Keratinocyte (primary cell): ENCODE measurements around the gene HSBP1L1. TPM values are rescaled to one million over a fixed set of nuclear protein-coding genes. Genes with fewer than 3 reads are reported as not detected.

ENCODE experiments used
- DNase-seq: peaks from one replicate; pipeline ENCODE4 v3.0.0-alpha.2; 2011; ENCODE audit warnings: low read depth, missing footprints, low spot score
- FAIRE-seq: peaks from 2 replicates; lab custom pipeline; 2011; peaks lifted over from hg19 to GRCh38; lab: Jason Lieb, UNC
- H2AFZ ChIP-seq: 2 replicates; pipeline ENCODE4 v1.6.0; 2012; ENCODE audit warnings: low read length, control low read depth, inconsistent platforms; ENCODE audit not compliant: control insufficient read depth
- H3K27ac ChIP-seq: 2 replicates; pipeline ENCODE4 v1.5.1; 2011; ENCODE audit warnings: low read length; ENCODE audit not compliant: control insufficient read depth, insufficient read depth
- H3K27me3 ChIP-seq: 3 replicates; pipeline ENCODE4 v1.6.0; 2011; ENCODE audit warnings: low read length; ENCODE audit not compliant: control insufficient read depth, insufficient read depth; ENCODE audit errors: extremely low read depth
- H3K36me3 ChIP-seq, 2 experiments: 2 replicates in 1 of 2; 3 replicates in 1 of 2; pipeline ENCODE4 v1.5.1; 2011; ENCODE audit warnings: low read length in 2 of 2, mild to moderate bottlenecking in 1 of 2; ENCODE audit not compliant: control insufficient read depth in 2 of 2, insufficient read depth in 2 of 2; ENCODE audit errors: extremely low read depth in 1 of 2
- H3K4me1 ChIP-seq: 3 replicates; pipeline ENCODE4 v1.5.1; 2011; ENCODE audit warnings: low read length; ENCODE audit not compliant: control insufficient read depth, insufficient read depth; ENCODE audit errors: extremely low read depth
- H3K4me2 ChIP-seq: 3 replicates; pipeline ENCODE4 v1.6.0; 2011; ENCODE audit warnings: low read depth, low read length; ENCODE audit not compliant: control insufficient read depth, insufficient read depth; ENCODE audit errors: extremely low read depth
- H3K4me3 ChIP-seq, 3 experiments: fragments of 200-600 bp in 1 of 3; sonication (generic) in 1 of 3; 2 replicates in 2 of 3; 3 replicates in 1 of 3; pipeline ENCODE4 v1.5.1; 2011 to 2016; ENCODE audit warnings: low read length in 3 of 3, mild to moderate bottlenecking in 3 of 3, control low read depth in 2 of 3, inconsistent platforms in 1 of 3, low read depth in 1 of 3, mixed read lengths in 1 of 3, mixed run types in 1 of 3, moderate library complexity in 1 of 3; ENCODE audit not compliant: control insufficient read depth in 2 of 3, insufficient read depth in 2 of 3; ENCODE audit errors: extremely low read depth in 1 of 3
- H3K79me2 ChIP-seq: 2 replicates; pipeline ENCODE4 v1.6.0; 2012; ENCODE audit warnings: low read length; ENCODE audit not compliant: control insufficient read depth, insufficient read depth
- H3K9ac ChIP-seq: 3 replicates; pipeline ENCODE4 v1.6.0; 2011; ENCODE audit warnings: low read length; ENCODE audit not compliant: control insufficient read depth, insufficient read depth; ENCODE audit errors: extremely low read depth
- H3K9me1 ChIP-seq: 3 replicates; pipeline ENCODE4 v1.6.0; 2011; ENCODE audit warnings: low read length; ENCODE audit not compliant: control insufficient read depth, insufficient read depth; ENCODE audit errors: extremely low read depth
- H3K9me3 ChIP-seq: 2 replicates; pipeline ENCODE4 v1.5.1; 2012; ENCODE audit warnings: low read depth, low read length; ENCODE audit not compliant: control insufficient read depth
- H4K20me1 ChIP-seq: 3 replicates; pipeline ENCODE4 v1.6.0; 2011; ENCODE audit warnings: low read length; ENCODE audit not compliant: control insufficient read depth, insufficient read depth; ENCODE audit errors: extremely low read depth
- EZH2 ChIP-seq: IDR thresholded peaks from one replicate; pipeline ENCODE4 v1.6.1; 2012; ENCODE audit warnings: inconsistent platforms, mild to moderate bottlenecking, low read length, moderate library complexity
- dilution Hi-C: fragments of 300-500 bp; cut with MboI; formaldehyde crosslinking; loops from one replicate; pipeline ENCODE4 v1.7.0; 2020; ENCODE audit warnings: low sequenced_read_pairs; ENCODE audit not compliant: extremely low pct_ligation_motif_present
- polyA plus RNA-seq, 5 experiments: library from polyadenylated mRNA; depleted of rRNA in 3 of 5; stranded (reverse) in 3 of 5; stranded (forward) in 1 of 5; unstranded in 1 of 5; fragments of >200 nt; gene quantifications; 1 replicate in 1 of 5; 2 replicates in 3 of 5; 3 replicates in 1 of 5; pipeline versions ENCODE4 v1.2.1 to v1.2.3, GENCODE V29; 2011 to 2012; ENCODE audit warnings: missing spikeins in 2 of 5, low read depth in 1 of 5, low replicate concordance in 1 of 5
- TF ChIP-seq, protein P1 (sequence below), 3 experiments: IDR thresholded peaks in 1 of 3; conservative IDR thresholded peaks in 1 of 3; optimal IDR thresholded peaks in 1 of 3; 2 replicates in 2 of 3; 3 replicates in 1 of 3; pipeline versions ENCODE3 to v1.5.1; 2011; ENCODE audit warnings: low read length in 3 of 3, mild to moderate bottlenecking in 3 of 3, moderate library complexity in 2 of 3, control low read depth in 1 of 3, inconsistent platforms in 1 of 3; ENCODE audit not compliant: insufficient read depth in 2 of 3; ENCODE audit errors: extremely low read depth in 1 of 3

Gene HSBP1L1
- polyA plus RNA-seq, 1 donor (not counting 4 experiments of a cell fraction or from before 2014, with no cell fraction given): 49.6 TPM

- TF ChIP-seq, protein P1, sequence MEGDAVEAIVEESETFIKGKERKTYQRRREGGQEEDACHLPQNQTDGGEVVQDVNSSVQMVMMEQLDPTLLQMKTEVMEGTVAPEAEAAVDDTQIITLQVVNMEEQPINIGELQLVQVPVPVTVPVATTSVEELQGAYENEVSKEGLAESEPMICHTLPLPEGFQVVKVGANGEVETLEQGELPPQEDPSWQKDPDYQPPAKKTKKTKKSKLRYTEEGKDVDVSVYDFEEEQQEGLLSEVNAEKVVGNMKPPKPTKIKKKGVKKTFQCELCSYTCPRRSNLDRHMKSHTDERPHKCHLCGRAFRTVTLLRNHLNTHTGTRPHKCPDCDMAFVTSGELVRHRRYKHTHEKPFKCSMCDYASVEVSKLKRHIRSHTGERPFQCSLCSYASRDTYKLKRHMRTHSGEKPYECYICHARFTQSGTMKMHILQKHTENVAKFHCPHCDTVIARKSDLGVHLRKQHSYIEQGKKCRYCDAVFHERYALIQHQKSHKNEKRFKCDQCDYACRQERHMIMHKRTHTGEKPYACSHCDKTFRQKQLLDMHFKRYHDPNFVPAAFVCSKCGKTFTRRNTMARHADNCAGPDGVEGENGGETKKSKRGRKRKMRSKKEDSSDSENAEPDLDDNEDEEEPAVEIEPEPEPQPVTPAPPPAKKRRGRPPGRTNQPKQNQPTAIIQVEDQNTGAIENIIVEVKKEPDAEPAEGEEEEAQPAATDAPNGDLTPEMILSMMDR (optimal IDR thresholded peaks at IDR 0.05 in 1 of 3, IDR thresholded peaks at IDR 0.05 in 1 of 3, conservative IDR thresholded peaks at IDR 0.05 in 1 of 3; ENCODE audit: extremely low read depth in 1 of 3, insufficient read depth in 2 of 3, low read length in 3 of 3): no peak
- no peak for TF ChIP-seq EZH2
- Histone ChIP-seq H4K20me1 (peaks cover 14% of the 10 kb centered on the region), H3K9me3 (no peaks in the 10 kb centered on the region), H3K4me3 (no peak overlapping the region), H3K9me1 (peaks cover 3% of the 10 kb centered on the region), H3K36me3 (peaks cover 20 to 36% of the 10 kb centered on the region in 2 experiments), H3K27ac (no peak overlapping the region), H3K79me2 (peaks cover 53% of the 10 kb centered on the region), H3K4me1 (peaks cover 4% of the 10 kb centered on the region), H3K27me3 (no peaks in the 10 kb centered on the region), H2AFZ (no peak overlapping the region), H3K9ac (no peak overlapping the region), H3K4me2 (no peak overlapping the region)
- dilution Hi-C loops: no loop called here
- no peak for DNase-seq
- FAIRE-seq: no peak
Observed at GRCh38 chr18:79970419-79971133, 6.1 kb downstream of the HSBP1L1 start.

- no peak overlapping the region for H3K4me2 ChIP-seq
- peaks cover 6% of the 10 kb centered on the region for H3K9me1 ChIP-seq
- no peak overlapping the region for H3K4me3 ChIP-seq
- FAIRE-seq (no peak), DNase-seq (no peak)
- peaks cover 26 to 35% of the 10 kb centered on the region in 2 experiments for H3K36me3 ChIP-seq
- dilution Hi-C loops: no loop called here
- H4K20me1 ChIP-seq: peaks cover 17% of the 10 kb centered on the region
- TF ChIP-seq, protein P1 (optimal IDR thresholded peaks at IDR 0.05 in 1 of 3, IDR thresholded peaks at IDR 0.05 in 1 of 3, conservative IDR thresholded peaks at IDR 0.05 in 1 of 3; ENCODE audit: extremely low read depth in 1 of 3, insufficient read depth in 2 of 3, low read length in 3 of 3): no peak
- no peak for TF ChIP-seq EZH2
- H3K79me2 ChIP-seq: peaks cover 58% of the 10 kb centered on the region
- H3K27me3 ChIP-seq: no peaks in the 10 kb centered on the region
- no peak overlapping the region for H3K9ac ChIP-seq
- peaks cover 9% of the 10 kb centered on the region for H3K4me1 ChIP-seq
- no peak overlapping the region for H2AFZ ChIP-seq
- no peaks in the 10 kb centered on the region for H3K9me3 ChIP-seq
- H3K27ac ChIP-seq: no peak overlapping the region
Observed at GRCh38 chr18:79971211-79971952, 6.9 kb downstream of the HSBP1L1 start.
